Left lobe of liver (tissue), 2 donors: ENCODE measurements around the gene GSPT1. TPM values are rescaled to one million over a fixed set of nuclear protein-coding genes. Genes with fewer than 3 reads are reported as not detected.
"Not testable (repeated sequence)": the region's sequence is repeated elsewhere in the genome, so short reads cannot be mapped to it uniquely, and the experiment has no call there.

Experiments used
- ATAC-seq: fragments of 200-7000 bp; cut with Tn5 transposase; one replicate; pipeline ENCODE4 v1.9.1; 2020; ENCODE audit warnings: mild to moderate bottlenecking, moderate library complexity
- DNase-seq: peaks from one replicate; pipeline ENCODE4 v3.0.0-alpha.2; 2020; ENCODE audit warnings: low spot score
- total RNA-seq: library from RNA; stranded (reverse); gene quantifications from one replicate; pipeline ENCODE4 v1.2.1, GENCODE V29; 2021
- donor health status: DM: no; HTN: no; CAD: no; lungs with moderate emphysema.
- donor health status: DM: no; HTN: yes; CAD: no.

The GSPT1 gene
- total RNA-seq, 1 donor from 2014 or later: 47.0 TPM

DNA sequence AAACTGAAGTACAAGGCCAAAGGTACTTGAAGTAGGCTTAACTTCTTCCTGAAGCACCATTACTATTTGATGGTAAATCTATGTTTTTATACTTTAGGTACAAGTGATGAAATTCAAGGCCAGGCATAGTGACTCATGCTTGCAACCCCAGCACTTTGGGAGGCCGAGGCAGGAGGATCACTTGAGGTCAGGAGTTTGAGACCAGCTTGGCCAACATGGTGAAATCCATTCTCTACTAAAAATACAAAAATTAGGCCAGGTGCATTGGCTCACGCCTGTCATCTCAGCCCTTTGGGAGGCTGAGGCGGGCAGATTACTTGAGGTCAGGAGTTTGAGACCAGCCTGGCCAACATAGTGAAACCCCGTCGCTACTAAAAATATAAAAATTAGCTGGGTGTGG lies 92.1 kb downstream of the GSPT1 start:
- not testable (repeated sequence) for ATAC-seq, DNase-seq

DNA sequence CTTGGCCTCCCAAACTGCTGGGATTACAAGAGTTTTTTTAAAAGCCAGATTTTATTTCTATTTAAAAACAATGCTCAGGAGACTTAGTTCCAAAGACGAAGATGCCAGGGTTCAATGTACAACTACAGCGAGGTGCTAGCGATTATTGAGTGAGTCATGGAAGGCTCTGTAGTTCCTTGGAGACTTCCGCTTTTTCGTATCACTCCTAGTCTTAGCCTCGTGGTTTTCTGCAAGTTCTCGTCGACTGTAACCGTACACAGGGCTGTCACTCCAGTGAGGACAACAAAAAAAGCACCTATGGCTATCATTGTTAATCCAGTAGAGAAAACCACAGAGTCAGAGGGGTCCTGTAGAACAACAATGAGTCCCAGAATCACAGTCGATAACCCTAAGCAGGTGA lies 96.0 kb downstream of the GSPT1 start:
- ATAC-seq: no peak
- DNase-seq: no peak

GRCh38 chr16:11818970-11819369 lies 96.8 kb downstream of the GSPT1 start:
- not testable (repeated sequence) for DNase-seq

More at GRCh38 chr16:11818970-11819369, 96.8 kb downstream of the GSPT1 start:
- not testable (repeated sequence) for ATAC-seq

Other genes with a start within 250 kb of the GSPT1 start
- 4.4 TPM for gene SNN, start 247.5 kb downstream of the GSPT1 start, total RNA-seq
- gene TXNDC11, start 173.1 kb downstream of the GSPT1 start, total RNA-seq: 49.1 TPM
- gene ZC3H7A, start 118.7 kb downstream of the GSPT1 start, total RNA-seq: 20.5 TPM
- 43.0 TPM for gene RSL1D1, start 64.4 kb downstream of the GSPT1 start, total RNA-seq
- gene NPIPB2, start 26.1 kb upstream of the GSPT1 start, total RNA-seq: 5.2 TPM
- gene TNFRSF17, start 49.3 kb upstream of the GSPT1 start, total RNA-seq: 0.55 TPM
- gene SNX29, start 60.8 kb upstream of the GSPT1 start, total RNA-seq: 9.9 TPM